ENCODE measurements around the gene GP1BB. TPM values are rescaled to one million over a fixed set of nuclear protein-coding genes. Genes with fewer than 3 reads are reported as not detected.
A peak's percentile ranks its signal among the peaks of the same experiment; 100 is the strongest.

Gene GP1BB
- total RNA-seq, 5 donors from 2014 or later (not counting 1 experiment from before 2014, with no cell fraction given): 0.19 to 2.1 (median 0.36) TPM

DNA sequence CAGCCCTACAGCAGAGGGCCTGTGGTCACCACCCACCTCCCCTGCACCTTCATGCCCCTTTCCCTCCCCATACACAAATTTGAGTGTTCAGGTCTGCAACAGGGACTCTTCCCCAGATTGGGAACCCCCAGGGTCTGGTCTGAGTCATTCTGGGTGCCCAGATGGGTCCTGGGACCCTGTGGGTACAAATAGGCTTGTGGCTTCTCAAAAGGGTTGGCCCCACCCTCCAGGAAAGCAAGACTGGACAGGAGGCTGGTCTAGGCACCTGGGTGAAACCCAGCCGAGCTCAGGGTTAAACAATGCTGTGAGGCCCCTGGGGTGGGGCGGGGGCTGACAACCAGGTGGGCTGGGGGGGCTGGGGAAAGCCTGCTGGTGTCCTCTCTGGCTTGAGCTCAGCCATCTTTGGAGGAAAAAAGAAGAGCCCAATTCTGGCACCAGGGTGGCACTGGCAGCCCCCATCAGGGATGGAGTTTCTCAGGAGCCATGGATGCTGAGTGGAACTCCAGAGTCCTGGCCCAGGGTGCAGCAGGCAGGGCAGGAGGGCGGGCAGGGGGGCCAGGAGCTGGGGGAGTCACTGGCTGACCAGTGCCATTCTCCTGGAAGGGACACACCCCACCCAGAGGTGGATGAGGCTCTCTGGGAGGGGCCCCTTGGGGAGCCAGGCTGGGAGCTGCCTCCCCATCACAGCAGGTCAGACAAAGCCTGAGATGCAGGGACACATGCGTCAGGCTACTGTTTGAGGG lies 8.0 kb upstream of the GP1BB start:
- H3K36me3 ChIP-seq (ENCODE audit: control insufficient read depth in 2 of 2, extremely low read depth in 1 of 2, insufficient read depth in 1 of 2, low read length in 1 of 2): no peaks in the 10 kb centered on the region
- H3K27me3 Mint-ChIP-seq: peaks cover 5 to 47% of the 10 kb centered on the region in 2 donors
- DNase-seq (no peak), ATAC-seq (replicated peaks in 1 of 4) (no peak)
- no peak overlapping the region for H3K27ac ChIP-seq (ENCODE audit: low read length)
- H3K9me3 Mint-ChIP-seq: no peaks in the 10 kb centered on the region
- peaks cover 0 to 68% of the 10 kb centered on the region in 2 experiments for H3K27me3 ChIP-seq (replicated peaks in 1 of 2; ENCODE audit: control insufficient read depth in 2 of 2, extremely low read depth in 1 of 2, insufficient read depth in 2 of 2, low read length in 1 of 2)
- H3K27ac Mint-ChIP-seq: no peak overlapping the region
- peak overlapping the region in 1 of 2 donors; percentile 42 for H3K4me3 ChIP-seq (ENCODE audit: control insufficient read depth in 1 of 2, extremely low read depth in 1 of 2, low read length in 1 of 2)
- H3K4me1 Mint-ChIP-seq: peaks cover 9 to 16% (median 10%) of the 10 kb centered on the region in 3 donors
- no peaks in the 10 kb centered on the region for H3K9me3 ChIP-seq
- H3K4me1 ChIP-seq (ENCODE audit: control insufficient read depth in 1 of 2, extremely low read depth in 1 of 2, insufficient read depth in 2 of 2, low read length in 2 of 2): peaks cover 0 to 28% of the 10 kb centered on the region in 2 experiments
- CTCF ChIA-PET: no interaction called here
- H3K36me3 Mint-ChIP-seq: no peaks in the 10 kb centered on the region
- WGBS (ENCODE audit: insufficient coverage): 74% methylated on average over 4 of the region's 4 CpGs
- POLR2A ChIA-PET: no interaction called here
- peak overlapping the region; percentile 39 to 55 (median 44) for H3K4me3 Mint-ChIP-seq

DNA sequence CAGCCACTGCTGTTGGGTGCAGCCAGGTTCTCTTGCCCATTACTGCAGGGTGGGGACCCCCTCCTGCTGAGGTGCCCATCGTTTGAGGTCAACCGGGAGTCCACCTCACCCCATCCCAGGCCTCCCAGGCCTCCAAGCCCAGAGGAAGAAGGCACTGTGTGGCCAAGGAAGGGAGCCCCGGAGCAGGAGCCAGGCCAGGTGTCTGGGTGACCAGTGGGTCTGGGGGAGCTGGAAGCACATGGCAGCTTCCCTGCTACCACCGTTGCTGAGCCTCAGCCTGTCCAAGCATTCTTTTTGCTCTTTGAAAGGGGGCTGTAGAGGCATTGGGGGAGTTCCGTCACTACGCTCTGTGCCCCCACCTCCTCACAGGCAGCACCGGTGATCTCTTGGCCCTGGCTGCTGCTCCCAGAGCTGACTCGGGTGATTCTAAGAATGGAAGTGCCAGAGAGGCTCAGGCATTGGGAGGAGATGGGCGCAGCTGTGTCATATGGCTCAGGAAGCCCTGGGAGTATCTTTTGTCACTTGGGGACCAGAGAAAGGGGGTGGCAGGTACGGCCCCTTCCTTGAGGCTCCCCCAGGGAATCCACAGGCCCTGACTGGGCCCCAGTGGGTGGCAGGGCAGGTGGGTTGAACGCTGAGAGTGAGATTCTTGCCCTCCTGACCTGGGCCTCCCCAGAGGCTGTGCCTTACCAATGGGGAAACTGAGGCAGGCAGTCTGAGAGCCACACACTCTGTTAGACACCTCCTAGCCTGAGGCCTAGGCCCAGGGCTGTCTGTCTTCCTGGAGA lies 7.1 kb upstream of the GP1BB start:
- H3K4me1 Mint-ChIP-seq: peaks cover 9 to 18% (median 10%) of the 10 kb centered on the region in 3 donors
- Histone ChIP-seq H3K36me3 (ENCODE audit: control insufficient read depth in 2 of 2, extremely low read depth in 1 of 2, insufficient read depth in 1 of 2, low read length in 1 of 2) (no peaks in the 10 kb centered on the region), H3K27ac (ENCODE audit: low read length) (no peak overlapping the region), H3K27me3 (replicated peaks in 1 of 2; ENCODE audit: control insufficient read depth in 2 of 2, extremely low read depth in 1 of 2, insufficient read depth in 2 of 2, low read length in 1 of 2) (peaks cover 0 to 77% of the 10 kb centered on the region in 2 experiments), H3K9me3 (no peaks in the 10 kb centered on the region), H3K4me3 (ENCODE audit: control insufficient read depth in 1 of 2, extremely low read depth in 1 of 2, low read length in 1 of 2) (no peak overlapping the region), H3K4me1 (ENCODE audit: control insufficient read depth in 1 of 2, extremely low read depth in 1 of 2, insufficient read depth in 2 of 2, low read length in 2 of 2) (peaks cover 0 to 28% of the 10 kb centered on the region in 2 experiments)
- H3K9me3 Mint-ChIP-seq: no peaks in the 10 kb centered on the region
- peaks cover 13 to 56% of the 10 kb centered on the region in 2 donors for H3K27me3 Mint-ChIP-seq
- H3K36me3 Mint-ChIP-seq: no peaks in the 10 kb centered on the region
- H3K27ac Mint-ChIP-seq: no peak overlapping the region
- peak overlapping the region in 1 of 3 donors; percentile 55 for H3K4me3 Mint-ChIP-seq
- ChIA-PET POLR2A (no interaction called here), CTCF (no interaction called here)
- DNase-seq (no peak), ATAC-seq (replicated peaks in 1 of 4) (no peak)
- 90% methylated on average over 6 of the region's 11 CpGs for WGBS (ENCODE audit: insufficient coverage)

DNA sequence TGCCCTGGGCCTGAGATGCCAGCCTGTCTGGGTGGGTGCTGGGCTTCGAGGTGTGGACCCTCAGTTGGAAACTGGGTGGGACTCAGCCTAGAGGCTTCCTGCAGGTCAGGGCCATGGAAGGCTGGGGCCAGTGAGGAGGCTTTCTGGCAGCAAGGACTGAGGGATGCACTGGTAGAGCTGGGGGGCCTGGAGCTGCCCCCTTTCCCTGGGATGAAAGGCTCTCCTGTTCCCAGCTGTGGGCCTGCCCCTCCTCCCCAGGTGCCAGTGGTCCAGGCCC lies 6.6 kb upstream of the GP1BB start:
- WGBS (ENCODE audit: insufficient coverage): 100% methylated on average over 1 of the region's 1 CpG
- H3K27ac Mint-ChIP-seq: no peak overlapping the region
- H3K36me3 ChIP-seq (ENCODE audit: control insufficient read depth in 2 of 2, extremely low read depth in 1 of 2, insufficient read depth in 1 of 2, low read length in 1 of 2): no peaks in the 10 kb centered on the region
- ChIA-PET POLR2A (no interaction called here), CTCF (no interaction called here)
- H3K9me3 Mint-ChIP-seq: no peaks in the 10 kb centered on the region
- no peaks in the 10 kb centered on the region for H3K36me3 Mint-ChIP-seq
- H3K4me3 Mint-ChIP-seq: peak overlapping the region in 1 of 3 donors; percentile 34
- H3K4me1 Mint-ChIP-seq: peaks cover 9 to 18% (median 10%) of the 10 kb centered on the region in 3 donors
- DNase-seq: no peak
- peaks cover 14 to 61% of the 10 kb centered on the region in 2 donors for H3K27me3 Mint-ChIP-seq
- H3K27ac ChIP-seq (ENCODE audit: low read length): no peak overlapping the region
- H3K27me3 ChIP-seq (replicated peaks in 1 of 2; ENCODE audit: control insufficient read depth in 2 of 2, extremely low read depth in 1 of 2, insufficient read depth in 2 of 2, low read length in 1 of 2): peaks cover 0 to 82% of the 10 kb centered on the region in 2 experiments
- no peak for ATAC-seq (replicated peaks in 1 of 4)
- H3K4me1 ChIP-seq (ENCODE audit: control insufficient read depth in 1 of 2, extremely low read depth in 1 of 2, insufficient read depth in 2 of 2, low read length in 2 of 2): peaks cover 0 to 28% of the 10 kb centered on the region in 2 experiments
- H3K9me3 ChIP-seq: no peaks in the 10 kb centered on the region
- H3K4me3 ChIP-seq (ENCODE audit: control insufficient read depth in 1 of 2, extremely low read depth in 1 of 2, low read length in 1 of 2): no peak overlapping the region

DNA sequence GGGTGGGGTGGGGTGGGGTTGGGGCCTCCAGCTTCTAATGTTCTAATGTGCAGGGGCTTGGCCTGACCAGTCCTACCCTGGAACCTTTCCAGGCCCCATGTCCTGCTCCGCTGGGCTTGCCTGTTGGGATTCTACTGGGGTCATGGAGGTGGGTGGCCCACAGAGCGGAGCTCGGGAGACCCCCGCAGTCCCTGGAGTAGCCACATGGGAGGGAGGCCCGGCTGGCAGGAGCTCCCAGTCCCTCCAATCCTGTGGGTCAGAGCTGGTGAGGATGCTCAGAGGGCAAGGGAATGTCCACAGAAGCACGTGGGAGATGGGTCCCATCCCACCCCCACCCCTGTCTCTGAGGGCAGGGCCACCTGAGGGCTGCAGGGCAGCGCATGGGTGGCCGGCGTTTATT lies 6.2 kb upstream of the GP1BB start:
- Histone ChIP-seq H3K27ac (ENCODE audit: low read length) (no peak overlapping the region), H3K4me3 (ENCODE audit: control insufficient read depth in 1 of 2, extremely low read depth in 1 of 2, low read length in 1 of 2) (no peak overlapping the region), H3K27me3 (replicated peaks in 1 of 2; ENCODE audit: control insufficient read depth in 2 of 2, extremely low read depth in 1 of 2, insufficient read depth in 2 of 2, low read length in 1 of 2) (peaks cover 0 to 84% of the 10 kb centered on the region in 2 experiments), H3K9me3 (no peaks in the 10 kb centered on the region), H3K4me1 (ENCODE audit: control insufficient read depth in 1 of 2, extremely low read depth in 1 of 2, insufficient read depth in 2 of 2, low read length in 2 of 2) (peaks cover 0 to 28% of the 10 kb centered on the region in 2 experiments), H3K36me3 (ENCODE audit: control insufficient read depth in 2 of 2, extremely low read depth in 1 of 2, insufficient read depth in 1 of 2, low read length in 1 of 2) (no peaks in the 10 kb centered on the region)
- Mint-ChIP-seq H3K4me1 (peaks cover 9 to 18% (median 10%) of the 10 kb centered on the region in 3 donors), H3K9me3 (no peaks in the 10 kb centered on the region), H3K27ac (no peak overlapping the region), H3K36me3 (no peaks in the 10 kb centered on the region), H3K27me3 (peaks cover 14 to 61% of the 10 kb centered on the region in 2 donors), H3K4me3 (peak overlapping the region in 2 of 3 donors; percentile 58 to 69)
- WGBS (ENCODE audit: insufficient coverage): 100% methylated on average over 2 of the region's 9 CpGs
- ATAC-seq (replicated peaks in 1 of 4) (no peak), DNase-seq (no peak)
- ChIA-PET CTCF (no interaction called here), POLR2A (no interaction called here)

DNA sequence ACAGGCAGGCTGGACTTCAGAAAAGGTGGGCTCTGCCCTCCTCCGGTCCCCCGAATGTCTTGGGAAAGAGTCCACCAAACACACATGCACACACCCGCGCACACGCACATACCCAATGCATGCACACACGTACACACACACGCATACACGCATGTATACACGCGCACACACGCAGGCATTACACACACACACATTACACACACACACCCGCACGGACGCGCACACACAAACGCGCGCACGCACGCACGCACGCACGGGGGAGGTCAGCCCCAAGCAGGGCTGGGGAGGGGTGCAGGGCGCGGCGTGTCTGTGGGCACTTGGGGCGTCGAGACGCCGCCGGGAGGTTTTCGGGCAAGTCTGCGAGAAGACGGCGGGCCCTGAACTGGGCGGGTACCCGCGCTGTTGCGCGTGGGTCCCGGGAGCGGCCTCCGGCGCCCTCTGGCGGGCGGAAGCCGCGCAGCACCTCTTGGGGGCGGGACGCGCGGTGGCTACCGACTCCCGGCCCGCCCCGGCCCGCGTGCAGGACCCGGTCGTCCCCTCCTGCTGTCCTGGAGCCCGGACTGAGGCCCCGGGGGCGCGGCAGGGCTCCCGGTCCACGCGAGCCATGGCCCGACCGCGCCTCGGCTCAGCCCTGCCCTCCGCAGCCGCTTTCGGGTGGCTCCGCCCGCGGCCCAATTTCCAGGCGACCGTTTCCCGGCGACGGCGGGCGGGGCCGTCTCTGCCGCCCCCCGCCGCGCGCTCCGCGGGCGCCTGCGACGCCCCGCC lies 5.5 kb upstream of the GP1BB start:
- POLR2A ChIA-PET: no interaction called here
- Mint-ChIP-seq H3K4me1 (peaks cover 9 to 18% (median 10%) of the 10 kb centered on the region in 3 donors), H3K27me3 (peaks cover 14 to 62% of the 10 kb centered on the region in 2 donors), H3K27ac (no peak overlapping the region), H3K4me3 (peak overlapping the region; percentile 58 to 72 (median 69)), H3K36me3 (no peaks in the 10 kb centered on the region), H3K9me3 (no peaks in the 10 kb centered on the region)
- WGBS (ENCODE audit: insufficient coverage): 10% methylated on average over 92 of the region's 96 CpGs
- Histone ChIP-seq H3K27me3 (replicated peaks in 1 of 2; ENCODE audit: control insufficient read depth in 2 of 2, extremely low read depth in 1 of 2, insufficient read depth in 2 of 2, low read length in 1 of 2) (peaks cover 0 to 88% of the 10 kb centered on the region in 2 experiments), H3K27ac (ENCODE audit: low read length) (no peak overlapping the region), H3K36me3 (ENCODE audit: control insufficient read depth in 2 of 2, extremely low read depth in 1 of 2, insufficient read depth in 1 of 2, low read length in 1 of 2) (no peaks in the 10 kb centered on the region), H3K4me3 (ENCODE audit: control insufficient read depth in 1 of 2, extremely low read depth in 1 of 2, low read length in 1 of 2) (peak overlapping the region; percentile 39 to 65), H3K9me3 (no peaks in the 10 kb centered on the region), H3K4me1 (ENCODE audit: control insufficient read depth in 1 of 2, extremely low read depth in 1 of 2, insufficient read depth in 2 of 2, low read length in 2 of 2) (peaks cover 4 to 31% of the 10 kb centered on the region in 2 experiments)
- CTCF ChIA-PET: no interaction called here
- ATAC-seq (replicated peaks in 1 of 4) (peak; percentile 92 to 94 (median 92)), DNase-seq (peak; percentile 58 to 88 (median 77))

DNA sequence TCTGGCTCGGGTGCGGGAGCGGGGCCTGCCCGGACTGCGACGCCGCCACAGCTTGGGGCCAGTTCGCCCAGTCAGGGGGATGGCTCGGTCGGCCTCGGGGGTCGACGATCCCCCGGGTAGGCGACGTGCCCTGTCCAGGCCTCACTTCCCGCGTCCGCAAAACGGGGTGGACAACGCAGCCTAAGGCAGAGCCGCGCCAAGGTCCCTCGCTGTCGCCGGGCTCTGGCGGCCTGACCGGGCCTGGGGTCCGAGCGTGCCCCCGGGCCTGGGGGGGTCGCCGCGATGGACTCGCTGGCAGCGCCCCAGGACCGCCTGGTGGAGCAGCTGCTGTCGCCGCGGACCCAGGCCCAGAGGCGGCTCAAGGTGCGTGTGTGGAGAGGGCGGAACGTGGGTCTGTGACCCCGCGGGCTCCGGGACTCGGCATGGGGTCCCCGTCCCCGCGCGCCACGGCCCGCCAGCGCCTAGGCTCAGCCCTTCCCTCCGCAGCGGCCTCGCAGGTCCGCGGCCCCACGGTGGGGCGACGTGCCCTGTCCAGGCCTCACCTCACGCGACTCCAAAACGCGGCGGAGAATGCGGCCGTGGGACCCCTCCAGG lies 4.8 kb upstream of the GP1BB start:
- POLR2A ChIA-PET: no interaction called here
- ATAC-seq (replicated peaks in 1 of 4): peak in 1 of 4 experiments; percentile 3
- H3K4me3 ChIP-seq (ENCODE audit: control insufficient read depth in 1 of 2, extremely low read depth in 1 of 2, low read length in 1 of 2): peak overlapping the region; percentile 31 to 65
- H3K9me3 Mint-ChIP-seq: no peaks in the 10 kb centered on the region
- H3K36me3 Mint-ChIP-seq: no peaks in the 10 kb centered on the region
- DNase-seq: no peak
- H3K4me3 Mint-ChIP-seq: peak overlapping the region in 1 of 3 donors; percentile 56
- peaks cover 18 to 61% of the 10 kb centered on the region in 2 donors for H3K27me3 Mint-ChIP-seq
- H3K27ac Mint-ChIP-seq: no peak overlapping the region
- H3K27me3 ChIP-seq (replicated peaks in 1 of 2; ENCODE audit: control insufficient read depth in 2 of 2, extremely low read depth in 1 of 2, insufficient read depth in 2 of 2, low read length in 1 of 2): peaks cover 0 to 88% of the 10 kb centered on the region in 2 experiments
- CTCF ChIA-PET: no interaction called here
- 2% methylated on average over 70 of the region's 70 CpGs for WGBS (ENCODE audit: insufficient coverage)
- H3K27ac ChIP-seq (ENCODE audit: low read length): no peak overlapping the region
- no peaks in the 10 kb centered on the region for H3K36me3 ChIP-seq (ENCODE audit: control insufficient read depth in 2 of 2, extremely low read depth in 1 of 2, insufficient read depth in 1 of 2, low read length in 1 of 2)
- H3K4me1 ChIP-seq (ENCODE audit: control insufficient read depth in 1 of 2, extremely low read depth in 1 of 2, insufficient read depth in 2 of 2, low read length in 2 of 2): peaks cover 4 to 38% of the 10 kb centered on the region in 2 experiments
- no peaks in the 10 kb centered on the region for H3K9me3 ChIP-seq
- H3K4me1 Mint-ChIP-seq: peaks cover 9 to 22% (median 11%) of the 10 kb centered on the region in 3 donors
